Spleen (tissue), 7 donors: ENCODE measurements around the gene HNRNPL.

Experiments used
- CTCF ChIP-seq, 11 experiments: fragments of 200-600 bp in 7 of 11; fragments of 450-650 bp in 4 of 11; sonication (generic) in 4 of 11; IDR thresholded peaks in 8 of 11; conservative IDR thresholded peaks in 3 of 11; 1 replicate in 7 of 11; 2 replicates in 4 of 11; pipeline versions ENCODE4 v1.4.0 to v1.8.0; 2016 to 2021; ENCODE audit warnings: antibody characterized with exemption in 11 of 11, inconsistent platforms in 4 of 11, mild to moderate bottlenecking in 1 of 11
- POLR2A ChIP-seq, 3 donors: fragments of 450-650 bp; IDR thresholded peaks; one replicate each; pipeline ENCODE4 v1.5.1; 2017; ENCODE audit warnings: antibody characterized with exemption in 3 of 3, mild to moderate bottlenecking in 1 of 3
- POLR2AphosphoS5 ChIP-seq, 3 donors: sonication (generic); formaldehyde crosslinking; IDR thresholded peaks; one replicate each; pipeline ENCODE4 v1.5.1; 2017; ENCODE audit warnings: antibody characterized with exemption in 3 of 3
- donor health status: DM: no; HTN: no; CAD: no; lungs with moderate emphysema.
- donor health status: DM: no; HTN: no; CAD: no.
- donor health status: DM: no; HTN: no; CAD: no.

- TF ChIP-seq POLR2AphosphoS5 (IDR thresholded peaks at IDR 0.05), result no peak
- no peak for TF ChIP-seq CTCF (IDR thresholded peaks at IDR 0.05 in 8 of 11, conservative IDR thresholded peaks at IDR 0.05 in 3 of 11)
- no peak for TF ChIP-seq POLR2A (IDR thresholded peaks at IDR 0.05)
Measured at GRCh38 chr19:38831142-38831605, 18.6 kb downstream of the HNRNPL start.
